Natural killer cell treated with Interleukin-12 subunit alpha and Interleukin-12 subunit beta and Interleukin-15 and Interleukin-18, amount 100 ng/mL, for 72 hours (primary cell): Measurements from ENCODE around the gene AP2M1. TPM values are rescaled to one million over a fixed set of nuclear protein-coding genes. Genes with fewer than 3 reads are reported as not detected.
"Not testable (repeated sequence)": the region's sequence is repeated elsewhere in the genome, so short reads cannot be mapped to it uniquely, and the experiment has no call there.

Source experiments
- ATAC-seq, 2 donors: fragments of 150-1000 bp; cut with Tn5 transposase in 1 of 2; sonication (Bioruptor Pico), chemical (Tn5 transposase) in 1 of 2; 2 replicates each; pipeline ENCODE4 v1.10.0; 2021
- DNase-seq: peaks from one replicate; pipeline ENCODE4 v3.0.0; 2022; ENCODE audit warnings: low spot score
- H3K27ac Mint-ChIP-seq, 2 donors: 1 replicate in 1 of 2; 2 replicates in 1 of 2; pipeline ENCODE4 v1.8.0; 2022; ENCODE audit warnings: mixed read lengths in 2 of 2, mild to moderate bottlenecking in 1 of 2, moderate library complexity in 1 of 2
- H3K27me3 Mint-ChIP-seq, 2 donors: 1 replicate in 1 of 2; 2 replicates in 1 of 2; pipeline ENCODE4 v1.8.0; 2022; ENCODE audit warnings: mixed read lengths in 2 of 2
- H3K36me3 Mint-ChIP-seq: one replicate; pipeline ENCODE4 v1.8.0; 2022; ENCODE audit warnings: mixed read lengths
- H3K4me1 Mint-ChIP-seq, 2 donors: 1 replicate in 1 of 2; 2 replicates in 1 of 2; pipeline ENCODE4 v1.8.0; 2022; ENCODE audit warnings: low read depth in 2 of 2, mixed read lengths in 2 of 2, mild to moderate bottlenecking in 1 of 2
- H3K4me3 Mint-ChIP-seq: one replicate; pipeline ENCODE4 v1.8.0; 2022; ENCODE audit warnings: mixed read lengths
- H3K9me3 Mint-ChIP-seq: 2 replicates; pipeline ENCODE4 v1.8.0; 2022; ENCODE audit warnings: mixed read lengths
- total RNA-seq, 2 donors: library from RNA; stranded (reverse); gene quantifications; one replicate each; pipeline ENCODE4 v1.2.3, GENCODE V29; 2022

Gene AP2M1
- total RNA-seq, 2 donors from 2014 or later, result 190 to 242 TPM

- peaks cover 8% of the 10 kb centered on the region for H3K36me3 Mint-ChIP-seq
- no peaks in the 10 kb centered on the region for H3K27me3 Mint-ChIP-seq
- no peaks in the 10 kb centered on the region for H3K9me3 Mint-ChIP-seq
- ATAC-seq (no peak), DNase-seq (no peak)
- no peak overlapping the region for H3K4me3 Mint-ChIP-seq
- no peak overlapping the region for H3K27ac Mint-ChIP-seq
- peaks cover 4 to 7% of the 10 kb centered on the region in 2 donors for H3K4me1 Mint-ChIP-seq
These were observed 28.8 kb upstream of the AP2M1 start for GRCh38 chr3:184145751-184146270.

DNA sequence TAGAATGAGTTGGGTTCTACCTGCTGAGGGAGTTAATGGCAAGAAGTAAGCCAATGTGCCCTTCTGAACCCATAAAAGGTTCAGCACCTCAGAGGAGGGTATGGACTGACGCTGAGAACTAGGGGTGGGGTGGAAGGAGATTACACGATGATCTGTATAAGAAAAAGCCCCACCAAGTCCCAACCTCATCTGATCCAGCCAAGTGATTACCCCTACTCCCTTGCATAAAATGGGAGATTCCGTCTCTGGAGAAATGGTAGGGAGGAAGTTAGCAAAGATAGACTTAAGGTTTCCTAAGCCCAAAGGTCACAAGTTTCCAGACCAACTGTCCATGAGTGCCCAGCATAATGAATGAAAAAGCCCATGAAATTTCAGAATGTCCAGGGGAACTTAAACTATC is 26.6 kb upstream of the AP2M1 start:
- ATAC-seq (no peak), DNase-seq (no peak)
- no peaks in the 10 kb centered on the region for H3K9me3 Mint-ChIP-seq
- H3K36me3 Mint-ChIP-seq, result no peaks in the 10 kb centered on the region
- no peak overlapping the region for H3K4me3 Mint-ChIP-seq
- H3K4me1 Mint-ChIP-seq, result peaks cover under 1 to 4% of the 10 kb centered on the region in 2 donors
- no peak overlapping the region for H3K27ac Mint-ChIP-seq
- H3K27me3 Mint-ChIP-seq, result no peaks in the 10 kb centered on the region

- no peak for ATAC-seq
- Mint-ChIP-seq H3K27ac (no peak overlapping the region), H3K36me3 (no peaks in the 10 kb centered on the region), H3K4me3 (no peak overlapping the region), H3K4me1 (peaks cover 4 to 5% of the 10 kb centered on the region in 2 donors), H3K27me3 (no peaks in the 10 kb centered on the region), H3K9me3 (no peaks in the 10 kb centered on the region)
- DNase-seq, result no peak
These were observed 25.5 kb upstream of the AP2M1 start for GRCh38 chr3:184149123-184149522.

DNA sequence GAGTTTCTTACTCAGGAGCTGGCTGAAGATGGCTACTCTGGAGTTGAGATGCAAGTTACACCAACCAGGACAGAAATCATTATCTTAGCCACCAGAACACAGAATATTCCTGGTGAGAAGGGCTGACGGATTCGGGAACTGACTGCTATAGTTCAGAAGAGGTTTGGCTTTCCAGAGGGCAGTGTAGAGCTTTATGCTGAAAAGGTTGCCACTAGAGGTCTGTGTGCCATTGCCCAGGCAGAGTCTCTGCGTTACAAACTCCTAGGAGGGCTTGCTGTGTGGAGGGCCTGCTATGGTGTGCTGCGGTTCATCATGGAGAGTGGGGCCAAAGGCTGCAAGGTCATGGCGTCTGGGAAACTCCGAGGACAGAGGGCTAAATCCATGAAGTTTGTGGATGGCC is 24.9 kb upstream of the AP2M1 start:
- H3K27ac Mint-ChIP-seq, H3K36me3 Mint-ChIP-seq, H3K27me3 Mint-ChIP-seq, DNase-seq, ATAC-seq, H3K4me1 Mint-ChIP-seq, H3K4me3 Mint-ChIP-seq, H3K9me3 Mint-ChIP-seq: not testable (repeated sequence)

GRCh38 chr3:184154885-184155643 is 19.6 kb upstream of the AP2M1 start, which contains the start of gene DVL3:
DVL3 (plus strand) TSS chr3:184155377; CDS start chr3:184155636, 259 bp downstream.
- ATAC-seq (peak; percentile 93 to 97), DNase-seq (peak; percentile 81)
- Mint-ChIP-seq H3K27me3 (no peaks in the 10 kb centered on the region), H3K4me3 (peak within 1 kb of the TSS; percentile 97), H3K4me1 (peaks cover 22 to 23% of the 10 kb centered on the region in 2 donors), H3K9me3 (no peaks in the 10 kb centered on the region), H3K36me3 (no peaks in the 10 kb centered on the region), H3K27ac (peak within 1 kb of the TSS; percentile 77 to 87)

- H3K36me3 Mint-ChIP-seq, result no peaks in the 10 kb centered on the region
- DNase-seq (peak; percentile 59), ATAC-seq (peak; percentile 61 to 71)
- peaks cover 27 to 30% of the 10 kb centered on the region in 2 donors for H3K4me1 Mint-ChIP-seq
- H3K27ac Mint-ChIP-seq, result peak overlapping the region; percentile 77 to 87
- no peaks in the 10 kb centered on the region for H3K27me3 Mint-ChIP-seq
- H3K4me3 Mint-ChIP-seq, result peak overlapping the region; percentile 97
- H3K9me3 Mint-ChIP-seq, result no peaks in the 10 kb centered on the region
These were observed 18.8 kb upstream of the AP2M1 start for GRCh38 chr3:184155644-184156521.

DNA sequence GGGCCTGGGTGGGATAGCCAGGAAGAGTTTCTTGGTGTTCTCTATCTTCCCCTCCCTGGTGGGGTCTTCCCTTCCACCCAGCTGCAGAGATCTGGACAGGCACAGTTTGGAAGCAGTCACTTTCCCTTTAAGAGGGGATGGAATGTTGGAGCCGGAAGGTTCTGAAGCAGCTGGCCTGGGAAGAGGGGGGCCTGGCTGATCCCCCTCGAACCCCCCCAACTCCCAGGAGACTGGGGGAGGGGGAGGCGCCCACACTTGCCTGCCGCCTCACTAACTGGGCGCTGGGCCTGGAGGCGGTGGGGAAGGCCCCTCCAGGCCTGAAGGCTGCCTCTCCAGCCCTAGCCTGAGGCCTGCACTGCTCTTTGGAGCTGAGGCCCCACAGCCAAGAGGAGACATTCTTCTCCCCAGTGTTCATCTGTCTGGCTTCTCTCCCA is 18.1 kb upstream of the AP2M1 start:
- Mint-ChIP-seq H3K36me3 (no peaks in the 10 kb centered on the region), H3K4me1 (peaks cover 30 to 34% of the 10 kb centered on the region in 2 donors), H3K27me3 (no peaks in the 10 kb centered on the region), H3K27ac (peak overlapping the region; percentile 77 to 87), H3K4me3 (peak overlapping the region; percentile 97), H3K9me3 (no peaks in the 10 kb centered on the region)
- ATAC-seq (no peak), DNase-seq (no peak)

- H3K9me3 Mint-ChIP-seq, result no peaks in the 10 kb centered on the region
- H3K4me3 Mint-ChIP-seq, result peak overlapping the region; percentile 97
- peaks cover 31 to 36% of the 10 kb centered on the region in 2 donors for H3K4me1 Mint-ChIP-seq
- DNase-seq (no peak), ATAC-seq (no peak)
- H3K27ac Mint-ChIP-seq, result peak overlapping the region; percentile 77 to 87
- no peaks in the 10 kb centered on the region for H3K36me3 Mint-ChIP-seq
- no peaks in the 10 kb centered on the region for H3K27me3 Mint-ChIP-seq
These were observed 17.4 kb upstream of the AP2M1 start for GRCh38 chr3:184157206-184157605.

DNA sequence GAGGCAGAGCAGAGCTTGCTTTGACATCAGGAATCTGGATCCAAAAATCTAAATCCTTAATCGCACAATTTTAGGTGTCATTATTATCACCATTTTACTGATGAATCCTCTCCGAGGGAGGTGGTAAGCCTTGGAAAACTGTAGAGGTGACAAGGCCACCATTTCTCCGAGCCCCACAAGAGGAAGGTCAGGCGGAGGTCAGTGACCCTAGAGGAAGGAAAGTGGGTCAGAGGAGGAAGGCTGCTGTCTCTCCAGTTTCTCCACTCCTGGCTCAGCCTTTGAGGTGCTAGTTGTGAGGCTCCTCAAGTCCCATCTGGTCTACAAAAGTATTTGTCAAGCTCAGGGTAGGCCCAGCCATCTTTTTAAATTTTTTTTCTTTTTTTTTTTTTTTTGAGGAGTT is 16.3 kb upstream of the AP2M1 start:
- ATAC-seq (no peak), DNase-seq (no peak)
- H3K27ac Mint-ChIP-seq, result peak overlapping the region in 1 of 2 donors; percentile 51
- no peaks in the 10 kb centered on the region for H3K36me3 Mint-ChIP-seq
- H3K9me3 Mint-ChIP-seq, result no peaks in the 10 kb centered on the region
- no peaks in the 10 kb centered on the region for H3K27me3 Mint-ChIP-seq
- no peak overlapping the region for H3K4me3 Mint-ChIP-seq
- H3K4me1 Mint-ChIP-seq, result peaks cover 31 to 37% of the 10 kb centered on the region in 2 donors

GRCh38 chr3:184160456-184160855 is 14.2 kb upstream of the AP2M1 start:
- ATAC-seq, result peak in 1 of 2 donors; percentile 59
- H3K9me3 Mint-ChIP-seq, result no peaks in the 10 kb centered on the region
- no peak overlapping the region for H3K4me3 Mint-ChIP-seq
- peaks cover 36 to 38% of the 10 kb centered on the region in 2 donors for H3K4me1 Mint-ChIP-seq
- H3K36me3 Mint-ChIP-seq, result no peaks in the 10 kb centered on the region
- H3K27ac Mint-ChIP-seq, result no peak overlapping the region
- DNase-seq, result no peak
- H3K27me3 Mint-ChIP-seq, result no peaks in the 10 kb centered on the region

- not testable (repeated sequence) for H3K4me3 Mint-ChIP-seq, ATAC-seq, DNase-seq, H3K36me3 Mint-ChIP-seq, H3K9me3 Mint-ChIP-seq, H3K27me3 Mint-ChIP-seq
- H3K27ac Mint-ChIP-seq, result peak overlapping the region in 1 of 2 donors; percentile 33
- H3K4me1 Mint-ChIP-seq, result peaks cover 26 to 28% of the 10 kb centered on the region in 2 donors
These were observed 12.0 kb upstream of the AP2M1 start for GRCh38 chr3:184162571-184163070.

- Mint-ChIP-seq H3K36me3 (no peaks in the 10 kb centered on the region), H3K4me3 (no peak overlapping the region), H3K27ac (no peak overlapping the region), H3K9me3 (no peaks in the 10 kb centered on the region), H3K27me3 (no peaks in the 10 kb centered on the region), H3K4me1 (peaks cover 20% of the 10 kb centered on the region in 2 donors)
- ATAC-seq, result no peak
- DNase-seq, result no peak
These were observed 9.9 kb upstream of the AP2M1 start for GRCh38 chr3:184164648-184165330.

DNA sequence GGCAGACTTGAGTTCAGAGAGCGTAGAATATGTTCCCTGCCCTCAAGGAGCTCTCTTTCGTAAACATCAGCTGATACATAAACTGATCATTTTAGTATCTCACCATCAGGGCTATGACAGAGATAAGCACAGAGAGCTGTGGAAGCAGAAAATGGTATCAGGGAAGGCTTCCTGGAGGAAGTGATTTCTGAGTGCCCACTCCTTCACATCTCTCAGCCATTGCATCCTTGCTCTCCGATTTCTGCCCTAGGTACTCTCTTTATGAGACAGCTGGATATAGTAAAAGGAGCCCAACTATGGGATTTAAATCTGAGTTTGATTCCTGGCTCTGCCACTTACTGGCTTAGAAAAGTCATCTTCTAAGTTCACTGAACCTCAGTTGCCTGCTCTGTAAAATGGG is 9.1 kb upstream of the AP2M1 start:
- H3K4me3 Mint-ChIP-seq, result no peak overlapping the region
- no peaks in the 10 kb centered on the region for H3K9me3 Mint-ChIP-seq
- DNase-seq (no peak), ATAC-seq (no peak)
- no peaks in the 10 kb centered on the region for H3K27me3 Mint-ChIP-seq
- H3K4me1 Mint-ChIP-seq, result peaks cover 14 to 15% of the 10 kb centered on the region in 2 donors
- no peaks in the 10 kb centered on the region for H3K36me3 Mint-ChIP-seq
- H3K27ac Mint-ChIP-seq, result no peak overlapping the region
